ENCODE results near the gene TMEM101.

TMEM101 gene

DNA sequence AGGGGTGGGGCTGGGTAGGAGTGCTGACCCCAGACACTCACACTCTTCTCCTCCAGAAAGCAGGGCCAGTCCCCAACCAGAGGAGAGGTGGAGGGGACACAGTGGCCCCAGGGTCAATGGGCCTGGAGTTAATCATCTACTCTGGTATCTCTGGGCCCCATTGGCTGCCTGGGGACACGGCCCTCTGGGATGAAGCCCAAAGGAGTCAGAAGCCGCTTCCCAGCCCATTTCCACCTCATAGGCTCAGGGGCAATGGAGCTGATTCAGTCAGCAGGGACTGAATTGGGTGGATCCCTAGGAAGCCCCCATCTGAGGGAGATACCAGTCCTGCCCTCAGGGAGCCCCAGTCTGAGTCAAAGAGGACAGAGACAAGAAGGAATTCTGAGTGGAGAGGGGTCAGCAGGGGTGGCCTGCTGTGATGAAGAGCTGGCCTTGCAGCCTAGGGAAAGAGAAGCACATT is 13.3 kb downstream of the TMEM101 start:
- Histone ChIP-seq H3K27ac (ENCODE audit: low read length) (no peak overlapping the region), H3K27me3 (ENCODE audit: insufficient read depth, low read length, poor library complexity) (no peaks in the 10 kb centered on the region), H3K4me1 (ENCODE audit: insufficient read depth, low read length) (peaks cover 3% of the 10 kb centered on the region), H3K36me3 (ENCODE audit: insufficient read depth, low read length) (no peaks in the 10 kb centered on the region), H4K20me1 (ENCODE audit: insufficient read depth, low read length) (no peaks in the 10 kb centered on the region; the same call in none of the 2 replicates), H3K4me2 (ENCODE audit: insufficient read depth, low read length) (no peak overlapping the region), H3K9ac (ENCODE audit: low read depth, low read length) (no peak overlapping the region), H3K9me3 (ENCODE audit: insufficient read depth, low read length, severe bottlenecking) (no peaks in the 10 kb centered on the region), H3K4me3 (ENCODE audit: low read depth in 1 of 2, low read length in 2 of 2) (no peak overlapping the region), H3K79me2 (ENCODE audit: insufficient read depth, low read length) (no peaks in the 10 kb centered on the region), H2AFZ (ENCODE audit: low read depth, low read length) (no peak overlapping the region)
- no peak for ATAC-seq (ENCODE audit: insufficient read depth, low read depth)
- no peak for DNase-seq
- TF ChIP-seq, protein P1, sequence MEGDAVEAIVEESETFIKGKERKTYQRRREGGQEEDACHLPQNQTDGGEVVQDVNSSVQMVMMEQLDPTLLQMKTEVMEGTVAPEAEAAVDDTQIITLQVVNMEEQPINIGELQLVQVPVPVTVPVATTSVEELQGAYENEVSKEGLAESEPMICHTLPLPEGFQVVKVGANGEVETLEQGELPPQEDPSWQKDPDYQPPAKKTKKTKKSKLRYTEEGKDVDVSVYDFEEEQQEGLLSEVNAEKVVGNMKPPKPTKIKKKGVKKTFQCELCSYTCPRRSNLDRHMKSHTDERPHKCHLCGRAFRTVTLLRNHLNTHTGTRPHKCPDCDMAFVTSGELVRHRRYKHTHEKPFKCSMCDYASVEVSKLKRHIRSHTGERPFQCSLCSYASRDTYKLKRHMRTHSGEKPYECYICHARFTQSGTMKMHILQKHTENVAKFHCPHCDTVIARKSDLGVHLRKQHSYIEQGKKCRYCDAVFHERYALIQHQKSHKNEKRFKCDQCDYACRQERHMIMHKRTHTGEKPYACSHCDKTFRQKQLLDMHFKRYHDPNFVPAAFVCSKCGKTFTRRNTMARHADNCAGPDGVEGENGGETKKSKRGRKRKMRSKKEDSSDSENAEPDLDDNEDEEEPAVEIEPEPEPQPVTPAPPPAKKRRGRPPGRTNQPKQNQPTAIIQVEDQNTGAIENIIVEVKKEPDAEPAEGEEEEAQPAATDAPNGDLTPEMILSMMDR (IDR thresholded peaks at IDR 0.05; ENCODE audit: borderline replicate concordance, extremely low read depth, low read length, poor library complexity, severe bottlenecking) = no peak
- TF ChIP-seq EZH2 (IDR thresholded peaks at IDR 0.05; ENCODE audit: borderline replicate concordance, low read depth, low read length, severe bottlenecking) = no peak

DNA sequence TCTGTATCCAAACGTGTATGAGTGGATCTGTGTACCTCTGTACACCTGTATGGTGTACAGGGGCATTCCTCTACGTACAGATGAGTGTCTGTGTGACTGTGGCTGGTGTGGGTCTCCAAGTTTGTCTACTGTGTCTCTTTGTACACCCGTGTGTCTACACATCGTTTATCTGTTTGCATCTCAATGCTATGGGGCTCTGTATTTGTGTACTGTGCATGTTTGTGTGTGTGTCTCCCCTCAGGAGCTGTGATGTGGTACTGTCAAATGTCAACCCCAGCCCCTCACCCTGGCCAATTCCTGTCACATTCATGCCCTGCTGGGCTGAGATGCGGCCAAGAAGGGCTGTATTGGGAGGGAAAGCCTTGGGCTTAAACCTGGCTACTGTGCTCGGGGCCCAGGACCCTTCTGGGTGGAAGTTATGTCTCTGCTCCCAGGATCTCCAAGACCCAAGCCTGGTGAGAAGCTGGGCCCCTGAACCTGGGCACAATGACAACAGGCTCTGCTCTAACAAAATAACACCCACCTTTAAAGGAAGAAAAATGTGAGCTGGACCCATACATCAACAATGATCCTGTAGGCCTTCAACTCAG is 13.8 kb downstream of the TMEM101 start:
- Histone ChIP-seq H3K4me3 (ENCODE audit: low read depth in 1 of 2, low read length in 2 of 2) (no peak overlapping the region), H3K4me2 (ENCODE audit: insufficient read depth, low read length) (no peak overlapping the region), H3K27me3 (ENCODE audit: insufficient read depth, low read length, poor library complexity) (no peaks in the 10 kb centered on the region), H3K79me2 (ENCODE audit: insufficient read depth, low read length) (no peaks in the 10 kb centered on the region), H2AFZ (ENCODE audit: low read depth, low read length) (no peak overlapping the region), H3K4me1 (ENCODE audit: insufficient read depth, low read length) (no peaks in the 10 kb centered on the region), H3K9me3 (ENCODE audit: insufficient read depth, low read length, severe bottlenecking) (no peaks in the 10 kb centered on the region), H4K20me1 (ENCODE audit: insufficient read depth, low read length) (no peaks in the 10 kb centered on the region; the same call in 1 of the 2 replicates), H3K27ac (ENCODE audit: low read length) (no peak overlapping the region), H3K36me3 (ENCODE audit: insufficient read depth, low read length) (no peaks in the 10 kb centered on the region), H3K9ac (ENCODE audit: low read depth, low read length) (no peak overlapping the region)
- DNase-seq (no peak), ATAC-seq (ENCODE audit: insufficient read depth, low read depth) (no peak)
- TF ChIP-seq, protein P1 (IDR thresholded peaks at IDR 0.05; ENCODE audit: borderline replicate concordance, extremely low read depth, low read length, poor library complexity, severe bottlenecking) = no peak
- no peak for TF ChIP-seq EZH2 (IDR thresholded peaks at IDR 0.05; ENCODE audit: borderline replicate concordance, low read depth, low read length, severe bottlenecking)

GRCh38 chr17:44000141-44000860 is 14.5 kb downstream of the TMEM101 start:
- Histone ChIP-seq H3K27me3 (ENCODE audit: insufficient read depth, low read length, poor library complexity) (no peaks in the 10 kb centered on the region), H3K4me2 (ENCODE audit: insufficient read depth, low read length) (no peak overlapping the region), H3K4me1 (ENCODE audit: insufficient read depth, low read length) (no peaks in the 10 kb centered on the region), H3K27ac (ENCODE audit: low read length) (no peak overlapping the region), H3K9me3 (ENCODE audit: insufficient read depth, low read length, severe bottlenecking) (no peaks in the 10 kb centered on the region), H3K36me3 (ENCODE audit: insufficient read depth, low read length) (no peaks in the 10 kb centered on the region), H3K4me3 (ENCODE audit: low read depth in 1 of 2, low read length in 2 of 2) (no peak overlapping the region), H3K9ac (ENCODE audit: low read depth, low read length) (no peak overlapping the region), H4K20me1 (ENCODE audit: insufficient read depth, low read length) (no peaks in the 10 kb centered on the region), H3K79me2 (ENCODE audit: insufficient read depth, low read length) (no peaks in the 10 kb centered on the region), H2AFZ (ENCODE audit: low read depth, low read length) (no peak overlapping the region)
- no peak for DNase-seq
- TF ChIP-seq, protein P1 (IDR thresholded peaks at IDR 0.05; ENCODE audit: borderline replicate concordance, extremely low read depth, low read length, poor library complexity, severe bottlenecking) = no peak
- TF ChIP-seq EZH2 (IDR thresholded peaks at IDR 0.05; ENCODE audit: borderline replicate concordance, low read depth, low read length, severe bottlenecking) = no peak
- no peak for ATAC-seq (ENCODE audit: insufficient read depth, low read depth)
